HEK293 (cell line): ENCODE measurements around the gene GLB1L.

Source experiments
- CTCF ChIA-PET: fragments of 350-600 bp; formaldehyde crosslinking; extraction: SDS; loops from one replicate; lab custom pipeline; 2021; ENCODE audit warnings: antibody characterized with exemption; lab: Yijun Ruan, JAX
- POLR2A ChIA-PET: fragments of 300-600 bp; formaldehyde crosslinking; extraction: SDS; loops from one replicate; lab custom pipeline; 2020; ENCODE audit warnings: antibody characterized with exemption, inconsistent platforms; lab: Yijun Ruan, JAX
- H3K27ac ChIP-seq: fragments of 200-500 bp; sonication (Bioruptor generic); 2 replicates; pipeline ENCODE4 v1.5.1; 2014; ENCODE audit warnings: low read depth, low read length, control low read depth, inconsistent platforms; ENCODE audit errors: extremely low read depth
- H3K36me3 ChIP-seq, 2 experiments: fragments of 200-500 bp in 1 of 2; sonication (Bioruptor generic) in 1 of 2; 1 replicate in 1 of 2; 2 replicates in 1 of 2; pipeline ENCODE4 v1.5.1; 2014 to 2017; ENCODE audit warnings: inconsistent platforms in 2 of 2, low read length in 2 of 2; ENCODE audit not compliant: control insufficient read depth in 2 of 2, insufficient read depth in 1 of 2
- H3K4me1 ChIP-seq: fragments of 200-500 bp; sonication (Bioruptor generic); 2 replicates; pipeline ENCODE4 v1.5.1; 2014; ENCODE audit warnings: mild to moderate bottlenecking, low read length, inconsistent platforms; ENCODE audit not compliant: control insufficient read depth, insufficient read depth
- H3K4me3 ChIP-seq: 2 replicates; pipeline ENCODE4 v1.5.1; 2011; ENCODE audit warnings: low read depth, mild to moderate bottlenecking, control low read depth, low read length, moderate library complexity
- H3K9me3 ChIP-seq: fragments of 200-500 bp; sonication (Bioruptor generic); 2 replicates; pipeline ENCODE4 v1.5.1; 2014; ENCODE audit warnings: low read depth, low read length, inconsistent platforms; ENCODE audit not compliant: control insufficient read depth, insufficient read depth
- BCL6B ChIP-seq: fragments of 450-650 bp; formaldehyde crosslinking; IDR thresholded peaks from 2 replicates; pipeline ENCODE4 v1.5.1; 2017; ENCODE audit warnings: missing biosample characterization, missing genetic modification characterization
- GLI4 ChIP-seq: fragments of 450-650 bp; formaldehyde crosslinking; IDR thresholded peaks from 2 replicates; pipeline ENCODE4 v1.5.1; 2016; ENCODE audit warnings: missing biosample characterization, missing genetic modification characterization
- HOXD13 ChIP-seq: sonication (generic); formaldehyde crosslinking; IDR thresholded peaks from 2 replicates; pipeline ENCODE4 v1.8.0; 2022; ENCODE audit warnings: missing genetic modification reagents, borderline replicate concordance
- IKZF3 ChIP-seq: fragments of 450-650 bp; IDR thresholded peaks from 2 replicates; pipeline ENCODE4 v1.5.0; 2018; ENCODE audit warnings: missing biosample characterization, mild to moderate bottlenecking, missing genetic modification characterization, moderate library complexity
- KLF8 ChIP-seq: fragments of 450-650 bp; formaldehyde crosslinking; IDR thresholded peaks from 2 replicates; pipeline ENCODE4 v1.5.1; 2016; ENCODE audit warnings: missing biosample characterization, missing genetic modification characterization
- PRDM6 ChIP-seq: fragments of 450-650 bp; formaldehyde crosslinking; IDR thresholded peaks from 2 replicates; pipeline ENCODE4 v1.5.1; 2017; ENCODE audit warnings: missing biosample characterization, missing genetic modification characterization
- TRIM28 ChIP-seq: IDR thresholded peaks from 2 replicates; pipeline ENCODE4 v1.6.1; 2011; ENCODE audit warnings: low read length, control low read depth, borderline replicate concordance
- WT1 ChIP-seq: fragments of 450-650 bp; formaldehyde crosslinking; IDR thresholded peaks from 2 replicates; pipeline ENCODE4 v1.5.1; 2016; ENCODE audit warnings: missing biosample characterization, missing genetic modification characterization
- ZNF140 ChIP-seq: fragments of 450-650 bp; formaldehyde crosslinking; IDR thresholded peaks from 2 replicates; pipeline ENCODE4 v1.5.1; 2016; ENCODE audit warnings: missing biosample characterization, missing genetic modification characterization
- ZNF174 ChIP-seq: fragments of 450-650 bp; formaldehyde crosslinking; IDR thresholded peaks from 2 replicates; pipeline ENCODE4 v1.5.0; 2017; ENCODE audit warnings: missing biosample characterization, mild to moderate bottlenecking, missing genetic modification characterization
- ZNF214 ChIP-seq: fragments of 450-650 bp; formaldehyde crosslinking; IDR thresholded peaks from 2 replicates; pipeline ENCODE4 v1.5.1; 2017; ENCODE audit warnings: missing biosample characterization, mild to moderate bottlenecking, missing genetic modification characterization, borderline replicate concordance
- ZNF24 ChIP-seq: fragments of 450-650 bp; formaldehyde crosslinking; IDR thresholded peaks from 2 replicates; pipeline ENCODE4 v1.5.1; 2016; ENCODE audit warnings: missing biosample characterization, missing genetic modification characterization
- ZNF416 ChIP-seq: fragments of 450-650 bp; formaldehyde crosslinking; IDR thresholded peaks from 2 replicates; pipeline ENCODE4 v1.5.1; 2016; ENCODE audit warnings: missing biosample characterization, missing genetic modification characterization
- ZNF521 ChIP-seq: fragments of 450-650 bp; formaldehyde crosslinking; IDR thresholded peaks from 2 replicates; pipeline ENCODE4 v1.5.1; 2017; ENCODE audit warnings: missing biosample characterization, mild to moderate bottlenecking, missing genetic modification characterization
- ZNF544 ChIP-seq: fragments of 450-650 bp; formaldehyde crosslinking; IDR thresholded peaks from 2 replicates; pipeline ENCODE4 v1.5.0; 2017; ENCODE audit warnings: missing biosample characterization, missing genetic modification characterization
- ZNF580 ChIP-seq: fragments of 450-650 bp; formaldehyde crosslinking; IDR thresholded peaks from 2 replicates; pipeline ENCODE4 v1.5.1; 2016; ENCODE audit warnings: missing biosample characterization, missing genetic modification characterization
- ZNF624 ChIP-seq: fragments of 450-650 bp; formaldehyde crosslinking; IDR thresholded peaks from 2 replicates; pipeline ENCODE4 v1.5.1; 2017; ENCODE audit warnings: missing biosample characterization, missing genetic modification characterization
- ZNF626 ChIP-seq: fragments of 450-650 bp; sonication (Bioruptor Pico); formaldehyde crosslinking; IDR thresholded peaks from 2 replicates; pipeline ENCODE4 v1.5.1; 2018; ENCODE audit warnings: missing biosample characterization, missing genetic modification characterization, inconsistent platforms
- ZNF660 ChIP-seq: fragments of 450-650 bp; IDR thresholded peaks from 2 replicates; pipeline ENCODE4 v1.5.1; 2018; ENCODE audit warnings: missing biosample characterization, mild to moderate bottlenecking, missing genetic modification characterization
- ZNF677 ChIP-seq: fragments of 450-650 bp; IDR thresholded peaks from 2 replicates; pipeline ENCODE4 v1.5.0; 2018; ENCODE audit warnings: missing biosample characterization, mild to moderate bottlenecking, missing genetic modification characterization, moderate library complexity
- ZNF776 ChIP-seq: fragments of 450-650 bp; formaldehyde crosslinking; IDR thresholded peaks from 2 replicates; pipeline ENCODE4 v1.5.0; 2017; ENCODE audit warnings: missing biosample characterization, missing genetic modification characterization, borderline replicate concordance
- ZNF830 ChIP-seq: fragments of 450-650 bp; IDR thresholded peaks from 2 replicates; pipeline ENCODE4 v1.5.0; 2018; ENCODE audit warnings: missing biosample characterization, missing genetic modification characterization, low read depth, mild to moderate bottlenecking, moderate library complexity

The GLB1L gene

GRCh38 chr2:219225350-219225749, 19.9 kb downstream of the GLB1L start:
- ChIA-PET CTCF (interaction anchor here (9.1 kb wide), 1 partner anchor 72 kb away, joined by 65 read pairs; no protein-coding TSS in a partner anchor), POLR2A (interaction anchor here (1.1 kb wide), 1 partner anchor 18 kb away, joined by 3 read pairs; no protein-coding TSS in a partner anchor)
- peaks cover 11 to 75% of the 10 kb centered on the region in 2 experiments for H3K36me3 ChIP-seq

GRCh38 chr2:219223831-219224610, 21.2 kb downstream of the GLB1L start:
- CTCF ChIA-PET, result interaction anchor here (9.1 kb wide), 1 partner anchor 73 kb away, joined by 65 read pairs; no protein-coding TSS in a partner anchor
- Histone ChIP-seq H3K27ac (no peak overlapping the region), H3K36me3 (peaks cover 11 to 87% of the 10 kb centered on the region in 2 experiments), H3K4me1 (peaks cover 4% of the 10 kb centered on the region; the same call in 1 of the 2 replicates), H3K9me3 (no peaks in the 10 kb centered on the region), H3K4me3 (no peak overlapping the region)
- POLR2A ChIA-PET, result no interaction called here
- TF ChIP-seq GLI4 (tag by site-specific recombination) (no peak), ZNF776 (no peak), ZNF624 (no peak), KLF8 (tag by site-specific recombination) (no peak), PRDM6 (tag by site-specific recombination) (no peak), ZNF416 (tag by site-specific recombination) (no peak), ZNF214 (tag by site-specific recombination) (no peak), BCL6B (tag by site-specific recombination) (no peak), HOXD13 (CRISPR knock-in tag) (no peak)

More at GRCh38 chr2:219225350-219225749, 19.9 kb downstream of the GLB1L start:
- Histone ChIP-seq H3K27ac (no peak overlapping the region), H3K9me3 (no peaks in the 10 kb centered on the region), H3K4me1 (peaks cover 4% of the 10 kb centered on the region; the same call in 1 of the 2 replicates), H3K4me3 (no peak overlapping the region)
- TF ChIP-seq ZNF521 (tag by site-specific recombination), result no peak
- TF ChIP-seq ZNF544 (tag by site-specific recombination), result no peak
- no peak for TF ChIP-seq ZNF24 (tag by site-specific recombination)
- TF ChIP-seq ZNF580 (tag by site-specific recombination), result no peak
- TF ChIP-seq IKZF3 (tag by site-specific recombination), result no peak
- no peak for TF ChIP-seq ZNF830
- no peak for TF ChIP-seq ZNF660 (tag by site-specific recombination)
- TF ChIP-seq ZNF626, result no peak
- no peak for TF ChIP-seq ZNF140 (tag by site-specific recombination)
- TF ChIP-seq ZNF677 (tag by site-specific recombination), result no peak
- TF ChIP-seq WT1, result no peak
- TF ChIP-seq TRIM28, result no peak
- TF ChIP-seq ZNF174, result no peak
